ENCODE results near the gene NACC1. TPM values are rescaled to one million over a fixed set of nuclear protein-coding genes. Genes with fewer than 3 reads are reported as not detected.

The NACC1 gene
- polyA plus RNA-seq, 1 donor (not counting 4 experiments of a cell fraction or from before 2014, with no cell fraction given), result 32.9 TPM

GRCh38 chr19:13135068-13136062 is 17.3 kb downstream of the NACC1 start:
- no peak for DNase-seq (ENCODE audit: low read depth, low spot score)
- TF ChIP-seq EZH2 (IDR thresholded peaks at IDR 0.05; ENCODE audit: low read length), result no peak
- Histone ChIP-seq H3K4me1 (ENCODE audit: control insufficient read depth, extremely low read depth, insufficient read depth, low read length) (peaks cover 3% of the 10 kb centered on the region), H3K9me1 (ENCODE audit: control insufficient read depth, extremely low read depth, insufficient read depth, low read length) (peaks cover 5% of the 10 kb centered on the region), H3K27me3 (ENCODE audit: control insufficient read depth, extremely low read depth, insufficient read depth, low read length) (no peaks in the 10 kb centered on the region), H3K4me3 (ENCODE audit: control insufficient read depth in 2 of 3, extremely low read depth in 1 of 3, insufficient read depth in 2 of 3, low read depth in 1 of 3, low read length in 3 of 3) (no peak overlapping the region), H3K9me3 (ENCODE audit: control insufficient read depth, low read depth, low read length) (no peaks in the 10 kb centered on the region), H3K9ac (ENCODE audit: control insufficient read depth, extremely low read depth, insufficient read depth, low read length) (no peak overlapping the region), H2AFZ (ENCODE audit: control insufficient read depth, low read length) (no peak overlapping the region), H3K79me2 (ENCODE audit: control insufficient read depth, insufficient read depth, low read length) (peaks cover 47% of the 10 kb centered on the region), H4K20me1 (ENCODE audit: control insufficient read depth, extremely low read depth, insufficient read depth, low read length) (peaks cover 11% of the 10 kb centered on the region), H3K36me3 (ENCODE audit: control insufficient read depth in 2 of 2, extremely low read depth in 1 of 2, insufficient read depth in 2 of 2, low read length in 2 of 2) (peaks cover 20 to 32% of the 10 kb centered on the region in 2 experiments), H3K27ac (ENCODE audit: control insufficient read depth, insufficient read depth, low read length) (no peak overlapping the region), H3K4me2 (ENCODE audit: control insufficient read depth, extremely low read depth, insufficient read depth, low read depth, low read length) (no peak overlapping the region)
- FAIRE-seq, result no peak
- dilution Hi-C loops (cut with MboI; ENCODE audit: extremely low pct_ligation_motif_present, low sequenced_read_pairs), result no loop called here

- H3K79me2 ChIP-seq (ENCODE audit: control insufficient read depth, insufficient read depth, low read length), result peaks cover 33% of the 10 kb centered on the region
- H2AFZ ChIP-seq (ENCODE audit: control insufficient read depth, low read length), result no peak overlapping the region
- dilution Hi-C loops (cut with MboI; ENCODE audit: extremely low pct_ligation_motif_present, low sequenced_read_pairs), result no loop called here
- FAIRE-seq (no peak), DNase-seq (ENCODE audit: low read depth, low spot score) (no peak)
- peaks cover 18 to 25% of the 10 kb centered on the region in 2 experiments for H3K36me3 ChIP-seq (ENCODE audit: control insufficient read depth in 2 of 2, extremely low read depth in 1 of 2, insufficient read depth in 2 of 2, low read length in 2 of 2)
- H3K27ac ChIP-seq (ENCODE audit: control insufficient read depth, insufficient read depth, low read length), result no peak overlapping the region
- no peak overlapping the region for H3K9ac ChIP-seq (ENCODE audit: control insufficient read depth, extremely low read depth, insufficient read depth, low read length)
- no peak overlapping the region for H3K4me3 ChIP-seq (ENCODE audit: control insufficient read depth in 2 of 3, extremely low read depth in 1 of 3, insufficient read depth in 2 of 3, low read depth in 1 of 3, low read length in 3 of 3)
- TF ChIP-seq EZH2 (IDR thresholded peaks at IDR 0.05; ENCODE audit: low read length), result no peak
- no peak for TF ChIP-seq CTCF (optimal IDR thresholded peaks at IDR 0.05 in 1 of 3, IDR thresholded peaks at IDR 0.05 in 1 of 3, conservative IDR thresholded peaks at IDR 0.05 in 1 of 3; ENCODE audit: extremely low read depth in 1 of 3, insufficient read depth in 2 of 3, low read length in 3 of 3)
- H3K4me1 ChIP-seq (ENCODE audit: control insufficient read depth, extremely low read depth, insufficient read depth, low read length), result peaks cover 3% of the 10 kb centered on the region
- peaks cover 2% of the 10 kb centered on the region for H3K9me1 ChIP-seq (ENCODE audit: control insufficient read depth, extremely low read depth, insufficient read depth, low read length)
- H3K9me3 ChIP-seq (ENCODE audit: control insufficient read depth, low read depth, low read length), result no peaks in the 10 kb centered on the region
- no peaks in the 10 kb centered on the region for H4K20me1 ChIP-seq (ENCODE audit: control insufficient read depth, extremely low read depth, insufficient read depth, low read length)
- H3K27me3 ChIP-seq (ENCODE audit: control insufficient read depth, extremely low read depth, insufficient read depth, low read length), result no peaks in the 10 kb centered on the region
- no peak overlapping the region for H3K4me2 ChIP-seq (ENCODE audit: control insufficient read depth, extremely low read depth, insufficient read depth, low read depth, low read length)
Observed at GRCh38 chr19:13137290-13137794, 19.3 kb downstream of the NACC1 start.
